H1 (cell line): Measurements from ENCODE around the gene PDE1C. TPM values are rescaled to one million over a fixed set of nuclear protein-coding genes. Genes with fewer than 3 reads are reported as not detected.

ENCODE experiments used
- CTCF ChIA-PET: fragments of 300-600 bp; sonication (Branson Sonifier 250); formaldehyde crosslinking; loops from one replicate; lab custom pipeline; 2021; ENCODE audit not compliant: partially characterized antibody; lab: Charles Lee
- POLR2A ChIA-PET: fragments of 300-600 bp; sonication (Branson Sonifier 250); formaldehyde crosslinking; loops from one replicate; lab custom pipeline; 2021; ENCODE audit warnings: inconsistent platforms; ENCODE audit not compliant: partially characterized antibody; lab: Charles Lee
- DNase-seq, 2 experiments: peaks; one replicate each; pipeline versions ENCODE4 v3.0.0 to v3.0.0-alpha.2; 2010 to 2022; ENCODE audit warnings: low spot score in 2 of 2, low read depth in 1 of 2, mixed read lengths in 1 of 2
- FAIRE-seq: peaks from 2 replicates; lab custom pipeline; 2011; peaks lifted over from hg19 to GRCh38; lab: Jason Lieb, UNC
- H2AFZ ChIP-seq: 2 replicates; pipeline ENCODE4 v1.8.1; 2012; ENCODE audit warnings: low read length, inconsistent platforms
- H2AK5ac ChIP-seq: 2 replicates; pipeline ENCODE4 v1.6.1; 2013; ENCODE audit warnings: low read depth, low read length
- H2BK120ac ChIP-seq: replicated peaks from 2 replicates; pipeline ENCODE3; 2013; ENCODE audit warnings: low read depth, low read length, inconsistent platforms
- H2BK12ac ChIP-seq: 2 replicates; pipeline ENCODE4 v1.6.1; 2013; ENCODE audit warnings: low read depth, low read length
- H2BK15ac ChIP-seq: 2 replicates; pipeline ENCODE4 v1.6.1; 2013; ENCODE audit warnings: low read length
- H2BK20ac ChIP-seq: 2 replicates; pipeline ENCODE4 v1.6.1; 2013; ENCODE audit warnings: low read length
- H2BK5ac ChIP-seq: 2 replicates; pipeline ENCODE4 v1.6.1; 2013; ENCODE audit warnings: low read depth, low read length
- H3K14ac ChIP-seq: 2 replicates; pipeline ENCODE4 v1.6.1; 2013; ENCODE audit warnings: inconsistent platforms; ENCODE audit not compliant: insufficient read length
- H3K18ac ChIP-seq: 2 replicates; pipeline ENCODE4 v1.6.1; 2013; ENCODE audit warnings: low read length; ENCODE audit errors: extremely low read depth
- H3K23ac ChIP-seq: 2 replicates; pipeline ENCODE4 v1.6.1; 2013; ENCODE audit warnings: inconsistent platforms; ENCODE audit not compliant: insufficient read length
- H3K23me2 ChIP-seq: 2 replicates; pipeline ENCODE4 v1.6.1; 2013; ENCODE audit warnings: low read depth, low read length
- H3K27ac ChIP-seq: 2 replicates; pipeline ENCODE4 v1.6.1; 2011; ENCODE audit warnings: low read depth, low read length, inconsistent platforms
- H3K27me3 ChIP-seq, 4 experiments: replicated peaks in 1 of 4; 1 replicate in 1 of 4; 2 replicates in 3 of 4; pipeline versions ENCODE4 v1.6.1 to v1.8.1; 2011 to 2013; ENCODE audit warnings: low read length in 3 of 4, mild to moderate bottlenecking in 3 of 4, inconsistent platforms in 2 of 4, mixed read lengths in 2 of 4, moderate library complexity in 1 of 4; ENCODE audit not compliant: control insufficient read depth in 3 of 4, insufficient read depth in 3 of 4; ENCODE audit errors: extremely low read depth in 1 of 4
- H3K36me3 ChIP-seq, 4 experiments: 2 replicates each; pipeline versions ENCODE4 v1.6.1 to v1.8.1; 2011 to 2013; ENCODE audit warnings: mild to moderate bottlenecking in 4 of 4, low read length in 3 of 4, moderate library complexity in 2 of 4, control low read depth in 1 of 4, inconsistent platforms in 1 of 4; ENCODE audit not compliant: insufficient read depth in 4 of 4, control insufficient read depth in 2 of 4
- H3K4ac ChIP-seq: replicated peaks from 2 replicates; pipeline ENCODE3; 2013; ENCODE audit warnings: low read length, low read depth, mixed read lengths, inconsistent platforms; ENCODE audit not compliant: insufficient read length
- H3K4me1 ChIP-seq, 4 experiments: replicated peaks in 1 of 4; 1 replicate in 1 of 4; 2 replicates in 3 of 4; pipeline versions ENCODE4 v1.6.1 to v1.8.1; 2011 to 2013; ENCODE audit warnings: low read length in 3 of 4, inconsistent platforms in 2 of 4, mixed read lengths in 1 of 4; ENCODE audit not compliant: insufficient read depth in 4 of 4, control insufficient read depth in 3 of 4
- H3K4me2 ChIP-seq, 2 experiments: 2 replicates each; pipeline versions ENCODE4 v1.6.1 to v1.8.1; 2011 to 2013; ENCODE audit warnings: low read depth in 2 of 2, low read length in 2 of 2, control low read depth in 1 of 2, inconsistent platforms in 1 of 2, mild to moderate bottlenecking in 1 of 2; ENCODE audit not compliant: insufficient read depth in 1 of 2
- H3K4me3 ChIP-seq, 4 experiments: fragments of 200-600, 300-600 bp in 1 of 4; sonication (generic), shearing (Covaris generic), sonication (Bioruptor Twin) in 1 of 4; 2 replicates each; pipeline versions ENCODE4 v1.5.1 to v1.8.1; 2011 to 2016; ENCODE audit warnings: low read length in 4 of 4, low read depth in 3 of 4, control low read depth in 2 of 4, inconsistent platforms in 2 of 4, mild to moderate bottlenecking in 2 of 4, mixed read lengths in 1 of 4, moderate library complexity in 1 of 4; ENCODE audit not compliant: insufficient read depth in 2 of 4; ENCODE audit errors: extremely low read depth in 1 of 4
- H3K56ac ChIP-seq: replicated peaks from 2 replicates; pipeline ENCODE3; 2013; ENCODE audit warnings: low read depth, mild to moderate bottlenecking, mixed read lengths, low read length, inconsistent platforms; ENCODE audit not compliant: insufficient read length
- H3K79me1 ChIP-seq: 2 replicates; pipeline ENCODE4 v1.6.1; 2013; ENCODE audit warnings: low read depth, low read length, control low read depth
- H3K79me2 ChIP-seq, 2 experiments: 2 replicates each; pipeline versions ENCODE4 v1.6.1 to v1.8.1; 2012 to 2013; ENCODE audit warnings: low read length in 2 of 2, mild to moderate bottlenecking in 2 of 2, inconsistent platforms in 1 of 2; ENCODE audit not compliant: insufficient read depth in 2 of 2, control insufficient read depth in 1 of 2
- H3K9ac ChIP-seq, 4 experiments: replicated peaks in 1 of 4; 1 replicate in 1 of 4; 2 replicates in 3 of 4; pipeline versions ENCODE4 v1.6.1 to v1.8.1; 2011 to 2013; ENCODE audit warnings: low read depth in 3 of 4, low read length in 3 of 4, control low read depth in 2 of 4, mild to moderate bottlenecking in 2 of 4, moderate library complexity in 2 of 4, inconsistent platforms in 1 of 4; ENCODE audit errors: extremely low read depth in 1 of 4
- H3K9me3 ChIP-seq, 2 experiments: 2 replicates each; pipeline versions ENCODE4 v1.6.1 to v1.8.1; 2012 to 2013; ENCODE audit warnings: mild to moderate bottlenecking in 2 of 2, moderate library complexity in 2 of 2, control low read depth in 1 of 2, inconsistent platforms in 1 of 2, low read depth in 1 of 2, low read length in 1 of 2, mixed read lengths in 1 of 2; ENCODE audit not compliant: insufficient read depth in 2 of 2
- H4K20me1 ChIP-seq, 2 experiments: replicated peaks in 1 of 2; 2 replicates each; pipeline versions ENCODE3 to v1.8.1; 2011 to 2013; ENCODE audit warnings: inconsistent platforms in 2 of 2, low read length in 2 of 2, mild to moderate bottlenecking in 1 of 2; ENCODE audit not compliant: insufficient read depth in 2 of 2, control insufficient read depth in 1 of 2
- H4K5ac ChIP-seq: 2 replicates; pipeline ENCODE4 v1.6.1; 2013; ENCODE audit warnings: low read length, low read depth, mixed read lengths, inconsistent platforms; ENCODE audit not compliant: insufficient read length
- H4K8ac ChIP-seq: 2 replicates; pipeline ENCODE4 v1.8.0; 2013; ENCODE audit warnings: mild to moderate bottlenecking, moderate library complexity, low read length, inconsistent platforms; ENCODE audit not compliant: insufficient read depth; ENCODE audit errors: extremely low read depth
- H4K91ac ChIP-seq: replicated peaks from 2 replicates; pipeline ENCODE3; 2013; ENCODE audit warnings: low read length, mixed read lengths, inconsistent platforms; ENCODE audit not compliant: insufficient read length
- ATF3 ChIP-seq: IDR thresholded peaks from 2 replicates; pipeline ENCODE4 v1.6.1; 2011; ENCODE audit warnings: low read depth, mild to moderate bottlenecking, low read length; ENCODE audit not compliant: insufficient read depth
- CHD1 ChIP-seq: IDR thresholded peaks from 2 replicates; pipeline ENCODE4 v1.6.1; 2012; ENCODE audit warnings: low read depth, low read length, improper control_type of control experiment
- EP300 ChIP-seq, 2 experiments: IDR thresholded peaks; 1 replicate in 1 of 2; 2 replicates in 1 of 2; pipeline ENCODE4 v1.6.1; 2011 to 2012; ENCODE audit warnings: low read depth in 2 of 2, low read length in 2 of 2, mild to moderate bottlenecking in 2 of 2, borderline replicate concordance in 1 of 2, inconsistent platforms in 1 of 2, moderate library complexity in 1 of 2
- JUN ChIP-seq: IDR thresholded peaks from 2 replicates; pipeline ENCODE4 v1.6.1; 2011; ENCODE audit warnings: low read depth, mild to moderate bottlenecking, improper control_type of control experiment, low read length
- KDM1A ChIP-seq: fragments of 200-600, 300-600 bp; sonication (generic); IDR thresholded peaks from 2 replicates; pipeline ENCODE4 v1.7.1; 2016; ENCODE audit warnings: mild to moderate bottlenecking, low read length, borderline replicate concordance
- MAFK ChIP-seq: IDR thresholded peaks from 2 replicates; pipeline ENCODE4 v1.6.1; 2012; ENCODE audit warnings: low read depth, mild to moderate bottlenecking, improper control_type of control experiment, low read length
- RAD21 ChIP-seq, 2 experiments: IDR thresholded peaks in 1 of 2; conservative IDR thresholded peaks in 1 of 2; 2 replicates each; pipeline ENCODE4 v1.6.1; 2011; ENCODE audit warnings: low read depth in 2 of 2, low read length in 2 of 2, improper control_type of control experiment in 1 of 2, inconsistent platforms in 1 of 2, mild to moderate bottlenecking in 1 of 2, moderate library complexity in 1 of 2
- SIN3A ChIP-seq, 2 experiments: IDR thresholded peaks in 1 of 2; conservative IDR thresholded peaks in 1 of 2; 2 replicates each; pipeline ENCODE4 v1.6.1; 2011 to 2012; ENCODE audit warnings: low read length in 2 of 2, improper control_type of control experiment in 1 of 2, low read depth in 1 of 2, mild to moderate bottlenecking in 1 of 2
- SRF ChIP-seq: IDR thresholded peaks from 2 replicates; pipeline ENCODE4 v1.6.1; 2011; ENCODE audit warnings: mild to moderate bottlenecking, low read depth, low read length, moderate library complexity
- TAF7 ChIP-seq: optimal IDR thresholded peaks from 2 replicates; pipeline ENCODE3; 2011; ENCODE audit warnings: low read depth, mild to moderate bottlenecking, inconsistent platforms, low read length, moderate library complexity, borderline replicate concordance
- WGBS, 2 experiments: shearing (Covaris generic) in 1 of 2; methylation state at CpG; one replicate each; pipeline versions ENCODE4 v1.1.6 to v1.1.7; 2013 to 2015; ENCODE audit warnings: low lambda C conversion rate in 2 of 2, mixed read lengths in 2 of 2, inconsistent platforms in 1 of 2, low coverage in 1 of 2, missing lambda C conversion rate in 1 of 2; ENCODE audit not compliant: insufficient replicate concordance in 2 of 2, insufficient coverage in 1 of 2, insufficient read length in 1 of 2; ENCODE audit errors: extremely low coverage in 1 of 2, missing lambda C conversion rate in 1 of 2; 5-methylcytosine and 5-hydroxymethylcytosine counted together
- polyA plus RNA-seq, 7 experiments: library from polyadenylated mRNA; depleted of rRNA in 3 of 7; stranded (reverse) in 5 of 7; unstranded in 2 of 7; fragments of >200 nt in 5 of 7; fragments of 200-250 nt in 2 of 7; gene quantifications; 1 replicate in 5 of 7; 2 replicates in 1 of 7; 4 replicates in 1 of 7; pipeline versions ENCODE4 v1.2.1 to v1.2.3, GENCODE V29; 2011 to 2013; ENCODE audit warnings: missing spikeins in 2 of 7, mixed read lengths in 2 of 7
- total RNA-seq: library from RNA; stranded (reverse); fragmentation: NEBNext Ultra II Directional; extraction: Animal tissue kit (Norgen Biotek cat#: 25700); gene quantifications from 2 replicates; pipeline ENCODE4 v1.2.1, GENCODE V29; 2021

Gene PDE1C
- total and polyA plus RNA-seq, 2 of the 8 experiments (the other 6 are each of a cell fraction or from before 2014, with no cell fraction given), result 0.11 to 1.1 TPM

- no peaks in the 10 kb centered on the region for H3K79me1 ChIP-seq
- H3K27me3 ChIP-seq, result no peaks in the 10 kb centered on the region
- 86% methylated on average over 1 of the region's 1 CpG; no CpG with 5 or more reads in 1 of the 2 experiments for WGBS, 2 experiments
- H3K4ac ChIP-seq, result no peak overlapping the region
- H3K36me3 ChIP-seq, result no peaks in the 10 kb centered on the region
- H3K27ac ChIP-seq, result no peak overlapping the region
- H4K8ac ChIP-seq, result no peak overlapping the region
- no peak overlapping the region for H2BK5ac ChIP-seq
- H3K9me3 ChIP-seq, result no peaks in the 10 kb centered on the region
- H4K5ac ChIP-seq, result no peak overlapping the region
- no peak for DNase-seq
- H2AK5ac ChIP-seq, result no peak overlapping the region
- ChIA-PET POLR2A (no interaction called here), CTCF (interaction anchor here (1.1 kb wide), 1 partner anchor 95 kb away, joined by 3 read pairs; no protein-coding TSS in a partner anchor)
- no peak overlapping the region for H2BK15ac ChIP-seq
- no peak overlapping the region for H3K14ac ChIP-seq
- H2BK20ac ChIP-seq, result no peak overlapping the region
- FAIRE-seq, result no peak
- no peaks in the 10 kb centered on the region for H3K79me2 ChIP-seq
- no peak overlapping the region for H3K56ac ChIP-seq
- H3K4me2 ChIP-seq, result no peak overlapping the region
- no peaks in the 10 kb centered on the region for H3K23me2 ChIP-seq
- no peak overlapping the region for H3K9ac ChIP-seq
- H2BK12ac ChIP-seq, result no peak overlapping the region
- no peak overlapping the region for H3K23ac ChIP-seq
- H2AFZ ChIP-seq, result no peak overlapping the region
- H2BK120ac ChIP-seq, result no peak overlapping the region
- H3K4me3 ChIP-seq, result no peak overlapping the region
- no peak overlapping the region for H4K91ac ChIP-seq
- H3K4me1 ChIP-seq, result peaks cover 0 to 4% (median 0%) of the 10 kb centered on the region in 4 experiments; a peak in 1 of 7 replicates
- H4K20me1 ChIP-seq, result peaks cover 0 to 1% of the 10 kb centered on the region in 2 experiments
- H3K18ac ChIP-seq, result no peak overlapping the region
- no peak for TF ChIP-seq JUN
- no peak for TF ChIP-seq SIN3A (conservative IDR thresholded peaks at IDR 0.05 in 1 of 2, IDR thresholded peaks at IDR 0.05 in 1 of 2; ENCODE audit: low read depth in 1 of 2, low read length in 2 of 2)
- TF ChIP-seq RAD21 (IDR thresholded peaks at IDR 0.05 in 1 of 2, conservative IDR thresholded peaks at IDR 0.05 in 1 of 2; ENCODE audit: low read depth in 2 of 2, low read length in 2 of 2), result no peak
- TF ChIP-seq MAFK, result no peak
- no peak for TF ChIP-seq KDM1A
- TF ChIP-seq EP300 (IDR thresholded peaks at IDR 0.05; ENCODE audit: borderline replicate concordance in 1 of 2, low read depth in 2 of 2, low read length in 2 of 2), result no peak
- no peak for TF ChIP-seq SRF
- no peak for TF ChIP-seq TAF7
- TF ChIP-seq CHD1, result no peak
- TF ChIP-seq ATF3, result no peak
Observed at GRCh38 chr7:31910191-31910590, 160.0 kb downstream of the PDE1C start.
